ENCODE results near the gene CEP63.
A peak's percentile ranks its signal among the peaks of the same experiment; 100 is the strongest.

DNA sequence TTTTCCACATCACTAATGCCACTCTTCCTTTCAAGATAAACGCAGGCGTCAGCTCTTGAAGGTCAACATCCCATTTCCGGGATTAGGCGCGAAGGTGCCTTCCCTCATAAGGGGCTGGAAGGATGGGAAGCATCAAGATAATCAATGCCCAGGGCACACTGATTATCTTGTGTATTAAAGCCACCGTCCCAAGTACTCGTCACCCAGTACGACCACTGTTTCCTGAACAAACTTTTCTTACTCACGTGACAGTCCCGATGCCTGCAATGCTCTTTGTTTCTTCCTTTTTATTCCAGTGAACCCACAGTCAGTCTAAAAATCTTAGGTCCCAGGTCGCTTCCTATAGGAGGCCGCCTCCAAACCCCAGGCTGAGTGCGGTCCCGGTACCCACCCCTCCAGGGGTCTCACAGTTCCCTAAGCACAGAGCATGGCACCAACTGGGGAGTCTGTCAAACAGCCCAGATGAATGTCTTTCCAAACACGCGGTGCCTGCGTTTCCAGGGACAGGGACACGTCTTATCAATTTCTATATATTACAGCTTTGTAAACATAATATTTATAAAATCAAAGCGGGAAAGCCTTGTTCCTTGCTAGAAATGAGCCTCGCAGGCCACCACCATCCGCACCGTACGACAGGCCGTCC lies 661 bp upstream of the CEP63 start:
- peak in 2 of 3 donors; percentile 6 to 28 for TF ChIP-seq POLR2AphosphoS5 (IDR thresholded peaks at IDR 0.05)
- TF ChIP-seq, protein P1, sequence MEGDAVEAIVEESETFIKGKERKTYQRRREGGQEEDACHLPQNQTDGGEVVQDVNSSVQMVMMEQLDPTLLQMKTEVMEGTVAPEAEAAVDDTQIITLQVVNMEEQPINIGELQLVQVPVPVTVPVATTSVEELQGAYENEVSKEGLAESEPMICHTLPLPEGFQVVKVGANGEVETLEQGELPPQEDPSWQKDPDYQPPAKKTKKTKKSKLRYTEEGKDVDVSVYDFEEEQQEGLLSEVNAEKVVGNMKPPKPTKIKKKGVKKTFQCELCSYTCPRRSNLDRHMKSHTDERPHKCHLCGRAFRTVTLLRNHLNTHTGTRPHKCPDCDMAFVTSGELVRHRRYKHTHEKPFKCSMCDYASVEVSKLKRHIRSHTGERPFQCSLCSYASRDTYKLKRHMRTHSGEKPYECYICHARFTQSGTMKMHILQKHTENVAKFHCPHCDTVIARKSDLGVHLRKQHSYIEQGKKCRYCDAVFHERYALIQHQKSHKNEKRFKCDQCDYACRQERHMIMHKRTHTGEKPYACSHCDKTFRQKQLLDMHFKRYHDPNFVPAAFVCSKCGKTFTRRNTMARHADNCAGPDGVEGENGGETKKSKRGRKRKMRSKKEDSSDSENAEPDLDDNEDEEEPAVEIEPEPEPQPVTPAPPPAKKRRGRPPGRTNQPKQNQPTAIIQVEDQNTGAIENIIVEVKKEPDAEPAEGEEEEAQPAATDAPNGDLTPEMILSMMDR (IDR thresholded peaks at IDR 0.05): no peak
- TF ChIP-seq POLR2A (IDR thresholded peaks at IDR 0.05): no peak
- no peak for TF ChIP-seq EP300 (IDR thresholded peaks at IDR 0.05)

Measured in stomach (tissue), 4 donors.